Mucosa of gallbladder (tissue), 1 donor: ENCODE data around the gene DNM3. TPM values are rescaled to one million over a fixed set of nuclear protein-coding genes. Genes with fewer than 3 reads are reported as not detected.

Source experiments
- DNase-seq: peaks from one replicate; pipeline ENCODE4 v3.0.0-alpha.2; 2020; ENCODE audit warnings: low spot score
- total RNA-seq: library from RNA; stranded (reverse); gene quantifications from one replicate; pipeline ENCODE4 v1.2.1, GENCODE V29; 2021
- donor health status: DM: no; HTN: no; CAD: no.

The DNM3 gene
- total RNA-seq, 1 donor from 2014 or later = 2.8 TPM

DNA sequence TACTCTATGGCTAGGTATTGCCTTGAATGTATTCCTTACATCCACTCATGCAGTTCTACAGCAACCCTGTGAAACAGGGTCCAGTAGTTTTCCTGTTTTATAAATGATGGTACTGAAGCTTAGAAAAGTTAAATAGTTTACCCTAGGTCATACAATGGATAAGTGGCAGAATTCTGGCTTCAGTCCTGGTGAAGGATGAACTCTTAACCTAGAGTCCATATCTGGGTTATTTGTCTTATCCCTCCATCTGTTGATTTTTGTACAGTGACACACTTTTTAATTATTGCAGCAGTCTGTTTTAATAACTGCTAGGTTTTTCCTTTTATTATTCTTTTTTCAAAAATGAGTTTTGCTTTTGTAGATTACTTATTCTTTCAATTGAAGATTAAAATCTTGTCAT, 263.9 kb downstream of the DNM3 start:
- no peak for DNase-seq

- no peak for DNase-seq
Measured at GRCh38 chr1:172107316-172107975, 266.1 kb downstream of the DNM3 start.

DNA sequence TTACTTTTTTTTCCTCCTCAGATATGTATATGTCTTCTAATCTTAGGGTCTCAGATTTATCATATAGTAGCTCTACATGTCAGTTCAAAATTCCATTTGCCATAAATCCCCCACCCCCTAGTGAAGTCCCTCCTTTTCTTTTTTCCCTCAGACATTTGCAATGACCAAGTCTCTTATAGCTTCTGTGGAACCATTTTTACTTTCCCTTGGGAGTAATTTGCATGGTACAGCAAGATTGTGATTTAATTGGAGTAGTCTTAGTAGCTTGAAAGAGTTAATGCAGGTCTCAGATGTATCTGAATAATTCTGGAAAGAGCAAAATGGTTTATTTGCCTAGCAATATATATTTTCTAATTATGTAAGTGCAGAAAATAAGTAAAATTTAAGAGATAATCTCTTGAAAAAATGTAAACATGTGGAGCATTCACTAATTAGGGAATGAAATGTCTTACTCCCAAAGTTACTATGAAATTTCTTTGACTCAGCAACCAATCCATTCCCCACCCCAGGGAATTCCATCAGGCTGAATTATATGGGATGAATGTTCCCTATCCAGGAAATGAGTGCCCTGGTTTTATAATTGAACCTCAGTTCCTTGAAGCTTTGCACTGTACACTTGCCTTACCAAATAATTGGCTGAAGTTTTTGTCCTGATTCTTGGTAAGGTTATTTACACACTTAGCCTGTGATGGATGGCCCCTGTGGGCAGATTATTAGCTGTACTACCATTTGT, 267.0 kb downstream of the DNM3 start:
- no peak for DNase-seq

GRCh38 chr1:172109359-172109758, 268.1 kb downstream of the DNM3 start:
- no peak for DNase-seq

DNA sequence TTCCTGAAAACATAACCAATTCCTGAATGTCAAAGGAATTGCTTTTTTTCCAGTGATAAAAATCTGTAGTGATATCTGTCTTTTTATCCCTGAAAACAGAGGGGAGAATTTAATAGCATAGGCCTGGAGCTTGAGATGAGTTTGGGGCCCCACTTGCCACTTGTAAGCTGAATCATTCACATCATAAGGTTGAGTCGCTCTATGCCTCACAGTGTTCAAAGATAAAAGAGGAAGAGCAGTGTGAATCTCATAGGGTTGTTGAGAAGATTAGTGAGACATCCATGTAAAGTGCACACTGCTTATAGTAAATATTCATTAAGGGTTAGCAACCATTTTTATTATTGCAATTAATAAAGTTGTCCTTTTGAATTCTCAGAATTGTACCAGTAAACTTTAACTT, 271.3 kb downstream of the DNM3 start:
- no peak for DNase-seq

DNA sequence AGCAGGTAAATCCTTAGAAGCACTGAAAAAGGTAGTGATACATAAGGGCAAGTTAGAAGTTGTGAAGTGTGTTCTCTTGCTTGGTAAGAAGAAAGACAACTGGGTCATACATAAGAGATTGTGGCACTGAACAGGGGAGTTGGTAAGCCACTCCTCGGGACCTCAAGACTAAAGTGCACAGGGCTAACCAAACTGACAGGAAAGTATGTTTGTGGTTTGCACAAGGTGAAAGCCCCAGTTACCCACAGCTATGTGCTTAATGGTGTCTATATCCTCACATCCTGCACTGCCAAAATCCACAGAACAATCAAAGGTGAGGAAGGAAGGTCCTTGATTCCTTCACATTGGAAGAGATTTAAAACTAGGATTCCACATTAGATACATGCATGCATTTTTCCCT, 276.5 kb downstream of the DNM3 start:
- DNase-seq = no peak

GRCh38 chr1:172118618-172119017, 277.3 kb downstream of the DNM3 start:
- DNase-seq = no peak

DNA sequence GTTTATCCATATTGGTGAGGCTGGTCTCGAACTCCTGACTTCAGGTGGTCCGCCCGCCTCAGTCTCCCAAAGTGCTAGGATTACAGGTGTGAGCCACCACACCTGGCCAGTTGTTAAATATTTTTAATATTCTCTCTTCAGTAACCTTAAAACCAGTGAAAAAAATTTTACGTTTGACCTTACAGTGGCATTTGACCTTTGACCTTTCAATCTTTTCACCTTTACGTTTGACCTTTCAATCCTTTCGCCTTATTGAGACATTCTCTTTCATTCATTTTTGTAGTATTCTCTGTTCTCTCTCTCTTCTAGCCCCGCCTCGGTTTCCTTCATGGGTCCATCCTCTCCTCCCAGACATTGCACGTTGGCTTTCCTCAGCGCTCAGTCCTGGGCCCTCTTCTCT, 277.9 kb downstream of the DNM3 start:
- no peak for DNase-seq

- no peak for DNase-seq
Measured at GRCh38 chr1:172120381-172120780, 279.1 kb downstream of the DNM3 start.

- no peak for DNase-seq
Measured at GRCh38 chr1:172121081-172121717, 279.9 kb downstream of the DNM3 start.

- no peak for DNase-seq
Measured at GRCh38 chr1:172122381-172122780, 281.1 kb downstream of the DNM3 start.

GRCh38 chr1:172125250-172125649, 284.0 kb downstream of the DNM3 start:
- DNase-seq = no peak

DNA sequence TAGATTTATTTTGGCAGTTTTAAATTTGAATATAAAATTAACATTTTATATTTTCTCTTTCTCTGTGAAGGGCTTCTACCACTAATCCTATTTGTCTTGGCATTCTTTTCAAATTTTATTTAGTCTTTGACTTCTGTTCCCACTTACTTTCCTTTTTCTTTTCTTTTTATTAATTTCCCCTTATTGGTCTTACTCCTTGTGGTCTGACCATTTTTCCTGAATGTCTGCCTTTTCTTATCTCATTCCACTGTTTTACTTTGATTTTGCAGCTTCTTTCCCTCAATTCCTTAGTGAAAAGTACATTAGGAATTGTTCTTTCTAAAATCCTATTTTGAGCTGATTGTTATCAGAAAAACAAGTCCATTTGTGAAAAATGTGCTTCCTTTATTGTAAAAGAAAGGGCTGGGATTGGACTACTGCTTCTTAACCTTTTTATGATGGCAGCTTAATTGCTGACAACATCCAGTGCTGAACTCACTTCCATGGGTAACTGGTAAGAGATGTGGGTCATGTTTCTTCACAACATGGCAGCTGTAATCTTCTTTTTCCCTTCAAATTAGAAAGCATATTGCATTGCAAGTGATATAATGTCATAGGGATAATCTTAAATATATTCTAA, 284.6 kb downstream of the DNM3 start:
- no peak for DNase-seq

GRCh38 chr1:172132836-172133235, 291.5 kb downstream of the DNM3 start:
- DNase-seq = no peak

DNA sequence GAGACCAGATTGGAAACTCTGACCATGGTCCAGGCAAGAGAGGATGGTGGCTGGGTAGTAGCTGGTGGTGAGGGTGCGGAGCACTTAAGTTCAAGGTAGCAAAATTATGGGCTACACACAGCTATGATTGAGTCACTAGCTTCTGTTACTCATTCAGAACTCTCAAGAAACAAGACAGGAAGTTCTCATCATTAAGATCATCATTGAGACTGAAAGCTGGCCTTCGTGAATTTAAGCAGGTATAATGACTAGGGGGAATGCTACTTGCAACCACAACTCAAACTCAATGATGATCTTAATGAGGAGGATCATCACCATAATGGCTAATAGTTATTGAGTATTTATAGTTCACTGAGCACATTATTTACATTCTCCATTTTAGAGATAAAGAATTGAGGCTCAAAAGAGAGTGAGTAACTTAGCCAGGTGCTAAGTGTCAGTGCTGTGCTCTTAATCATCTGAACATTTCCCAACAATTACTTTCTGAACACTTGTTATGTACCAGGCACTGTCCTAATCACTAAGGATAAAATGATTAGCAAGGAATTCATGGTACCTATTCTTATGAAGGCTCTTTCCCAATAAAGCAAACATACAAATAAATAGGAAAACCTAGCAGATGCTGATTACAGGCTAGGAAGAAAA, 292.9 kb downstream of the DNM3 start:
- no peak for DNase-seq

GRCh38 chr1:172135076-172135672, 293.9 kb downstream of the DNM3 start:
- peak; percentile 15 for DNase-seq

- no peak for DNase-seq
Measured at GRCh38 chr1:172135978-172136610, 294.8 kb downstream of the DNM3 start.

DNA sequence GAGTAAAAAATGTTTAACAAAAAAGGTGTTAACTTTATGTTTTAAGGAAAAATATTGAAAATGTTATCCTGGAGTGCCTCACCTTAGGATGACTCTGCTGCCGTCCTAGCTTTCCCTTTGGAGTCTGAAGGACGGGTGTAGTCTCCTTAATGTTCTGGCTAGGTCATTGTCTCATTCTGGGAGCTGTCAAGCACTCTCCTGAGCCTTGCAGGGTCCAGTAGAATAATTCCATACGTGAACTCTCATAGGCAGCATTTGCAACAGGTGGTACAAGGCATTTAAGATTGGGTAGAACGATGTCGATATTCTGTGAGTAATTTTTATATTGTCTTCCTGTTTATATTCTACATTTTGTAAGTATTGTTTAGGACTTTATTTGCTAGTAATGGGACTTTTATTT, 295.6 kb downstream of the DNM3 start:
- no peak for DNase-seq

DNA sequence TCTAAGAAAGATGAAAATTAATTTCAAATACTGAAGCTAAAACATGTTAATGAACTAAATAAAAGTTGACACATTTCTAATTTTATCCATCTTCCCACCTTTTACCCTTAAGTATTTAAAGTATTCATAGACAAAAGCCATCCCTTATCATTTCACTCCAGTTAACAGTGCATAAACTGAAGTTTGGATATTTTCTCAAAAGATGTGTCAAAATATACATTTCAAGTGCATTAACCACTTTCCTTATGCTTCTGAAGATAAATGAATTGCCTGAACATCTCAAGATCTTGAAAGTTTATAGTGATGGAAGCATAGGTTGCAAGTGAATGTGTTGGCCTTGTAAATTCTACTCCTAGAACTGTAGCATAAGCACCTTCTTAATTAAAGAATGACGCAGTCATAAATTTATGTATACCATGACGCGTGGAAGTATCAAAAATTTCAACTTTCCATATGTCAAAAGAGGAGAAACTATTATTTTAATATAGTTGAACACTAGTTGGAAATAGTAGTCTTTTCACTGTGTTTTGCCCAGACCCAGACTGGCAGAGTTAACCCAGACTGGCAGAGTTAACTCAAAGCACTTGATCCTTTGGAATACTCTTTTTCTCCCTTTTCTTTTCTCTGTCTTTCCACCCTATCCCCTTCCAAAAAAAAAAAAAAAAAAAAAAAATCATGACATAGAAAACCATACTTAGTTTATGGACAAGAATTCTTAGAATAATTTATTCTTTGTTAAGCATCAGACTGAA, 296.6 kb downstream of the DNM3 start:
- no peak for DNase-seq

DNA sequence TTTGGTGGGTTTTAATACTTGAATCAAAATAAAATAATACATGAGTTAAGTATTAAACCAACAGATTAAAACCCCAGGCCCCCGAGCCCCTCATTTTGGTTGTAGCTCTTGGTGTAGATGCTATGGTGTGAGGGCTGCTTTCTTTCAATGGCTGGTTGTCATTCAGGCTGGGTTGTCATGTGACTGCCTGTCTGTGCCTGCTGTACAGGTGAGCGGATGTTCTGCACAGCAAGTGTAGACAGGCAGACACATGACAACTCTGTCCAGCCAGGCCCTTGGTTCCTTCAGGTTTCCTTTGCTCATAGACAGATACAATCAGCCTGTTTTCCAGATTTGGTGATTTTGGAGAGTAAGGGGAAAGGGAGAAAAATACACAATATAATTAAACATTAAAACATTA, 297.3 kb downstream of the DNM3 start:
- no peak for DNase-seq

GRCh38 chr1:172139196-172139595, 297.9 kb downstream of the DNM3 start:
- DNase-seq = no peak
